NB4 (cell line): ENCODE data around the gene SLC30A9.

Experiments
- DNase-seq: peaks from one replicate; pipeline ENCODE4 v3.0.0; 2010; ENCODE audit warnings: low read depth
- H3K4me3 ChIP-seq: one replicate; pipeline ENCODE4 v1.5.1; 2011; ENCODE audit warnings: mild to moderate bottlenecking, low read depth, low read length, moderate library complexity
- MAX ChIP-seq: IDR thresholded peaks from 2 replicates; pipeline ENCODE4 v1.6.1; 2011; ENCODE audit warnings: low read depth, low read length
- MYC ChIP-seq: IDR thresholded peaks from 2 replicates; pipeline ENCODE4 v1.6.1; 2011; ENCODE audit warnings: low read depth, low read length
- POLR2A ChIP-seq: IDR thresholded peaks from 2 replicates; pipeline ENCODE4 v1.6.1; 2011; ENCODE audit warnings: mild to moderate bottlenecking; ENCODE audit not compliant: insufficient read length; ENCODE audit errors: extremely low read depth
- TF ChIP-seq, protein P1 (sequence below): IDR thresholded peaks from one replicate; pipeline ENCODE4 v1.5.1; 2012; ENCODE audit warnings: low read depth, low read length

SLC30A9 gene

GRCh38 chr4:42122237-42122636, 131.9 kb downstream of the SLC30A9 start:
- DNase-seq, result no peak
- TF ChIP-seq, protein P1, sequence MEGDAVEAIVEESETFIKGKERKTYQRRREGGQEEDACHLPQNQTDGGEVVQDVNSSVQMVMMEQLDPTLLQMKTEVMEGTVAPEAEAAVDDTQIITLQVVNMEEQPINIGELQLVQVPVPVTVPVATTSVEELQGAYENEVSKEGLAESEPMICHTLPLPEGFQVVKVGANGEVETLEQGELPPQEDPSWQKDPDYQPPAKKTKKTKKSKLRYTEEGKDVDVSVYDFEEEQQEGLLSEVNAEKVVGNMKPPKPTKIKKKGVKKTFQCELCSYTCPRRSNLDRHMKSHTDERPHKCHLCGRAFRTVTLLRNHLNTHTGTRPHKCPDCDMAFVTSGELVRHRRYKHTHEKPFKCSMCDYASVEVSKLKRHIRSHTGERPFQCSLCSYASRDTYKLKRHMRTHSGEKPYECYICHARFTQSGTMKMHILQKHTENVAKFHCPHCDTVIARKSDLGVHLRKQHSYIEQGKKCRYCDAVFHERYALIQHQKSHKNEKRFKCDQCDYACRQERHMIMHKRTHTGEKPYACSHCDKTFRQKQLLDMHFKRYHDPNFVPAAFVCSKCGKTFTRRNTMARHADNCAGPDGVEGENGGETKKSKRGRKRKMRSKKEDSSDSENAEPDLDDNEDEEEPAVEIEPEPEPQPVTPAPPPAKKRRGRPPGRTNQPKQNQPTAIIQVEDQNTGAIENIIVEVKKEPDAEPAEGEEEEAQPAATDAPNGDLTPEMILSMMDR, result no peak
- TF ChIP-seq MYC (no peak), MAX (no peak), POLR2A (no peak)
- H3K4me3 ChIP-seq, result no peak overlapping the region

DNA sequence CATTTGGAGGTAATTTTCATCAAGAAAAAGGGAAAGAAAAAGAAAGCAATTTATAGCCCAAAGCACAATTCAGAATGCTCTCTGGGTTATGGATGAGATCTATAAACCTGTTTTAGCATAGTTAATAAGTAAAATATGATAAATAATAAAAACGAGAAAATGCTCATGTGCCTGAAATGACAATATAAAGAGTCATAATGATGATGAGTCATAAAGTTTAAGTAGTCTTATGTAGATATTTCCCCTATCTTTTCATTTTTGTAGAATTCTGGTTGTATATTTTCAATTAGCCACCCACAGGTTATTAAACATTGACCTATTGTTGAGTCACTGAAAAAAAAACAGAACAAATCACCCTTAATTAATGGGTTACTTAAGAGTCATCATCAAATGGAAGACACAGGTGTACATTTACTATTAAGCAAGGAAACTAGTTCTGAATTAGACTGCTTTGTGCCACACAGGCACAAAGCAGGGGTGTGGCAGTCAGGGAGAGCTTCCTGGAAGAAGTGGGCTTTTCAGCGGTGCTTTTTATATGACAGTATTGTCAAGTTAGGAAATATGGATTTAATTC, 132.8 kb downstream of the SLC30A9 start:
- H3K4me3 ChIP-seq, result no peak overlapping the region
- DNase-seq, result no peak
- TF ChIP-seq, protein P1, result no peak
- no peak for TF ChIP-seq MAX
- no peak for TF ChIP-seq POLR2A
- TF ChIP-seq MYC, result no peak

DNA sequence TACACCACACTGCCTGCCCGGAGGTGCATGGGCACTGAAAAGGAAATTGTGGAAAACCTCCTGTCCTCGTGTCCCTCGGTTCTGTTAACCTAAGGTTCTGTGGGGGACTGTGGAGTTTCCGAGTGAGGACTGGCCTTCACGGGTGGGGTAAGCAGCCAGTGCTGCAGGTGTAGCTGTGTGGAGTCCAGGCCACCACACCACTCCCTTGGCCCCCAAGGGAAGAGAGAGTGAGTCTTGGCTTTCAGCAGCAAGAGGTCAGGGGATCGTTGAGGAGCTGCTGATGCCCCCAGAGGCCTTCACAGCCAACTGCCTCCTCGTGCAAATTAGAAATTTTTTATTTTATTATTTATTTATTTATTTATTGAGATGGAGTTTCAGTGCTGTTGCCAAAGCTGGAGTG, 141.8 kb downstream of the SLC30A9 start:
- no peak for DNase-seq
- H3K4me3 ChIP-seq, result no peak overlapping the region
- TF ChIP-seq POLR2A (no peak), MYC (no peak), MAX (no peak)
- TF ChIP-seq, protein P1, result no peak

GRCh38 chr4:42133006-42133405, 142.7 kb downstream of the SLC30A9 start:
- no peak for DNase-seq
- TF ChIP-seq, protein P1, result no peak
- TF ChIP-seq POLR2A (no peak), MYC (no peak)
- no peak overlapping the region for H3K4me3 ChIP-seq

DNA sequence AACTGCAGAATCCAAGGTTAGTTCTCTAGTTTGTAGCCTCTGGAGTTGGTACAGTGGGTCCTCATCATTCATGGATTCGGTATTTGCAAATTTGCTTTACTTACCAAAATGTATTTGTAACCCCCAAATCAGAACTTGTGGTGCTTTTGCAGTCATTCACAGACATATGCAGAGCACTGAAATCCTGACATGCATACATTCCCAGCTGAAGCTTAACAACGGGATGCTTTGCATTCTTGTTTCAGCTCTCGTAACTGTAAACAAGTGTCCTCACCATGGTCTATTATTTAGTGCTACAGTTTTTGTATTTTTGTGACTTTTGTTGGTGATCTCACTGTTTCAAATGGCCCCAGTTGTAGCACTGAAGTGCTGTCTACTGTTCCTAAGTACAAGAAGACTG, 146.0 kb downstream of the SLC30A9 start:
- no peak overlapping the region for H3K4me3 ChIP-seq
- no peak for TF ChIP-seq POLR2A
- TF ChIP-seq MYC, result no peak
- TF ChIP-seq, protein P1, result no peak
- TF ChIP-seq MAX, result no peak
- no peak for DNase-seq
